PFSK-1 (cell line): ENCODE measurements around the gene CLCA1.

ENCODE experiments used
- POLR2AphosphoS5 ChIP-seq: IDR thresholded peaks from 2 replicates; pipeline ENCODE4 v1.6.1; 2012; ENCODE audit warnings: low read depth, mild to moderate bottlenecking, control low read depth, low read length, moderate library complexity
- SIN3A ChIP-seq: IDR thresholded peaks from 2 replicates; pipeline ENCODE4 v1.6.1; 2012; ENCODE audit warnings: mild to moderate bottlenecking, low read length, moderate library complexity, borderline replicate concordance; ENCODE audit not compliant: insufficient read depth

DNA sequence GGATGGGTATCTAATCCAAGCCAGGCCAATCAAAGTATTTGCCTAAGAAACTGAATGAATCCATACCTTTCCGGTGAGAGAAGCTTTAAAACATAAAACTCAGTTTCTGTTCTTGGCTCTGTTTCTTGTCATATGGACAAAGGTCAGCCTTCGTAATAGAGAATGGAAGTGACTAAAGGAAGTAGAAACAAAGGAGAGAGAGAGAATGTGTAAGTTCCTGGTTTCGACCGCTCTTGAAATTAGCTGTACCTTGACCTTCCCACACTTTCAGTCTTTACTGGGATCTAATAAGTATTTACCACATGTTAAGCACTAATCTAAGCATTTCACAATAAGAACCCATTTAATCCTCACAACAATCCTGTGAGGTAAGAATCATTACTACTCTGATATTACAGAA is 58.6 kb downstream of the CLCA1 start:
- no peak for TF ChIP-seq POLR2AphosphoS5
- TF ChIP-seq SIN3A, result no peak
